ENCODE data around the gene SRRM1. TPM values are rescaled to one million over a fixed set of nuclear protein-coding genes. Genes with fewer than 3 reads are reported as not detected.
A peak's percentile ranks its signal among the peaks of the same experiment; 100 is the strongest.

The SRRM1 gene
- total RNA-seq, 1 experiment from 2014 or later: 290 TPM

- Histone ChIP-seq H4K91ac (ENCODE audit: insufficient read length, low read depth, low read length) (no peak overlapping the region), H2BK120ac (ENCODE audit: low read depth, low read length, poor library complexity, severe bottlenecking) (no peak overlapping the region), H3K27ac (ENCODE audit: insufficient read length, low read depth, low read length) (no peak overlapping the region), H3K23ac (ENCODE audit: insufficient read length, low read depth, low read length) (no peak overlapping the region), H4K5ac (ENCODE audit: insufficient read length, low read depth, low read length) (no peak overlapping the region), H3K79me2 (ENCODE audit: insufficient read depth, low read length) (no peaks in the 10 kb centered on the region), H3K56ac (ENCODE audit: insufficient read length, low read depth, low read length) (no peak overlapping the region), H4K8ac (replicated peaks; ENCODE audit: insufficient read length, low read depth, low read length) (no peak overlapping the region), H2AFZ (ENCODE audit: low read length) (no peak overlapping the region), H3K79me1 (ENCODE audit: insufficient read depth, low read depth, low read length, poor library complexity, severe bottlenecking) (no peaks in the 10 kb centered on the region), H3K4me1 (ENCODE audit: insufficient read depth, low read length) (peaks cover 2% of the 10 kb centered on the region; the same call in 1 of the 2 replicates), H3K14ac (ENCODE audit: insufficient read depth, low read length) (0 out of 2 replicates have a peak overlapping the region, but pooled peaks have one; percentile 26), H3K23me2 (ENCODE audit: insufficient read length, low read depth, low read length, poor library complexity, severe bottlenecking) (no peaks in the 10 kb centered on the region), H3K4ac (ENCODE audit: low read depth, low read length) (no peak overlapping the region), H4K20me1 (ENCODE audit: control insufficient read depth, insufficient read depth, insufficient read length) (no peaks in the 10 kb centered on the region), H2BK15ac (ENCODE audit: low read depth, low read length) (no peak overlapping the region), H2AK5ac (ENCODE audit: insufficient read length, low read length) (no peak overlapping the region), H3K9ac (ENCODE audit: extremely low read depth, insufficient read length, low read length) (no peak overlapping the region), H3K18ac (ENCODE audit: insufficient read length, low read depth, low read length) (no peak overlapping the region), H2BK20ac (ENCODE audit: low read depth, low read length, poor library complexity, severe bottlenecking) (no peak overlapping the region), H3K9me3 (ENCODE audit: control insufficient read depth, low read depth, low read length) (no peaks in the 10 kb centered on the region), H2BK12ac (ENCODE audit: insufficient read length, low read depth, low read length) (no peak overlapping the region), H3T11ph (ENCODE audit: low read length) (no peak overlapping the region), H2BK5ac (ENCODE audit: insufficient read length, low read length) (no peak overlapping the region), H3K4me2 (ENCODE audit: insufficient read depth, insufficient read length, low read length) (no peak overlapping the region), H3K27me3 (ENCODE audit: insufficient read depth, low read length) (no peaks in the 10 kb centered on the region)
- no peak overlapping the region for H3K4me3 Mint-ChIP-seq
- no CpG with 5 or more reads among the region's 7 CpGs for WGBS (ENCODE audit: extremely low coverage, insufficient read length, low lambda C conversion rate)
- peaks cover 2% of the 10 kb centered on the region for H3K27me3 Mint-ChIP-seq (ENCODE audit: low read depth)
- no peak for DNase-seq
- H3K9me3 Mint-ChIP-seq: peaks cover 0 to 3% of the 10 kb centered on the region in 2 experiments; a peak in 3 of 5 replicates
- peaks cover 27 to 32% of the 10 kb centered on the region in 2 experiments for H3K4me1 Mint-ChIP-seq
- H3K27ac Mint-ChIP-seq: peak overlapping the region in 1 of 3 experiments; percentile 92; a peak in 2 of 7 replicates
- no peak for TF ChIP-seq CTCF (conservative IDR thresholded peaks at IDR 0.05)
- H3K36me3 Mint-ChIP-seq (ENCODE audit: insufficient read depth in 1 of 3, low read depth in 3 of 3): peaks cover 3 to 9% (median 5%) of the 10 kb centered on the region in 3 experiments; a peak in 4 of 7 replicates
These were observed 56.5 kb downstream of the SRRM1 start for GRCh38 chr1:24699628-24700027.
